Activated naive CD8-positive, alpha-beta T cell treated with anti-CD3 and anti-CD28 coated beads, Interleukin-2, amount 50 U/mL, for 16 hours (primary cell): ENCODE data around the gene RPL18.
A peak's percentile ranks its signal among the peaks of the same experiment; 100 is the strongest.
"Not testable (repeated sequence)": the region's sequence is repeated elsewhere in the genome, so short reads cannot be mapped to it uniquely, and the experiment has no call there.

ENCODE experiments used
- DNase-seq: peaks from one replicate; pipeline ENCODE4 v3.0.0-alpha.2; 2020; ENCODE audit warnings: low read depth, low spot score

Gene RPL18

DNA sequence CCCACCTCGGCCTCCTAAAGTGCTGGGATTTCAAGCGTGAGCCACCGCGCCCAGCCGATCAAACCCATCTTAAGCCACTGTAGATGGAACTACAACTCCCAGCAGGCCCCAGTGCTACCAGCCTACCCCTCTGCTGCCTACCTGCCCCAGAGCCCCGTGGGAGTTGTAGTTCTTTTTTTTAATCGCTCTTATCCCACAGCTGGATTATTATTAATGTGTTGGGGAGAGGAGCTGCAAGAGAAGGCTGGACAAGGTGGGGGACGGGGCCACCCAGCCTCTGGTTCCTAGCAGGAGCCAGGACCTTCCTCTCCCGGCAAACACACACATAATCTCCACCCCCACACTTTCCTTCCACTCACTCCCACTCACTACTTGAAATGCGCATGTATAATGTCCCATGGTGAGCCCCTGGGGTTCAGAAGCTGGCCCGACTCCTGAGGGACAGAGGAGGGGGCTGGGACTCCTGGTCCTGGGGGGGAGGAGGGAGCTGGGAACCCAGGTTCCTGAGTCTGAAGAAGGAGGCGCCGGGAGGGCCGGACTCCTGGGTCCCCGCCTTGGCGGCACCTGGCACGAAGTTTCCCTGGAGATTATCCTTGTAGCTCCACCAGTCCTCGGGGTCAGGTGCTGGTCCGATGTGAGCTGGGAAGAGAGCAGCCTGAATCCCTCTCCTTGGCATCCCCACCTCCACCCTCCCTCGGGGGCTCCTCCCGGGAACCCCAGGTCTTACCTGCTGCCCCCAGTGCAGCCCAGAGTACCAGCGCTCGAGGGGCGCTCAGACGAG, 26.1 kb upstream of the RPL18 start:
- DNase-seq, result peak; percentile 39

DNA sequence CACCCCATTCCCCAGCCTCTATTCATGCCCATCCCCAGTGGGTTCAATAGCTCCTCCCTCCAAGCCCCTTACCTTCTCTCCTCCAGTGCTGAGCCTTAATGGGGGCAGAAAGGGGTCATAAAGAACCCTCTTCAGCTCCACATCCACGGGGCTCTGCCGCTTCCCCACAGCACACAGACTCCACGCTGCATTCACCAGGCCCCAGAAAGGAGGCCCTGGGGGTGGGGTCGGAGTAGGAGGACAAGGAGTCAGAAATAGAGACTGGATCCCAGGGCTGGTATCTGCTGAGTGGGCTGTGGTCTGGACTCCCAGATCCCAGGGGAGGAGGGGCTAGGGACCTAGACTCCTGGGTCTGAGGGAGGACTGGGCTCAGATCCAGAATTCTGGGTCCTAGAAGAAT, 25.4 kb upstream of the RPL18 start:
- DNase-seq, result no peak

DNA sequence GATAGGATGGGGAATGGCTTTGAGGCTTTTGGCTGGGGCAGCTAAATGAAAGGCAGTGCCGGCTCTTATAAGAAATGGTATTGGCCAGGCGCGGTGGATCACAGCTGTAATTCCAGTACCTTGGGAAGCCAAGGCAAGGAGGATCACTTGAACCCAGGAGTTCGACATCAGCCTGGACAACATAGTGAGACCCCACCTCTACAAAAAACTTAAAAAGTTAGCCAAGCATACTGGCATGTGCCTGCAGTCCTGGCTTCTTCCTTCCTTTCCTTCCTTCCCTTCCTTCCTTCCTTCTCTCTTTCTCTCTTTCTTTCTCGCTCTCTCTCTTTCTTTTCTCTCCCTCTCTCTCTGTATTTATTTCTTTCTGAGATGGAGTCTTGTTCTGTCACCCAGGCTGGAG, 23.9 kb upstream of the RPL18 start:
- DNase-seq, result no peak

DNA sequence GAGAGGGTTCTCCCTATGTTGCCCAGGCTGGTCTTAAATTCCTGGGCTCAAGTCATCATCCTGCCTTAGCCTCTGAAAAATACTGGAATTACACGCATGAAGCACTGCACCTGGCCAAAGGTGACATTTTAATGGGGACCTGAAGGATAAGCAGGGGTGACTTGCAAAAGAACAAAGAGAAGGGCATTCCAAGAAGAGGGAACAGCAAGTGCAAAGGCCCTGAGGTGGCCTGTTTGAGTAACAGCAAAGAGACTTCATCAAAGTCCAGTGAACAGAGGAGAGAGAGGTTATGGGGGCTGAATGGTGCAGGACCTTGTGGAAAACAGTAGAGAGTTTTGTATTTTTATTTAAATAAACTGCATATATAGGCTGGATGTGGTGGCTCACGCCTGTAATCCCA, 22.9 kb upstream of the RPL18 start:
- DNase-seq, result no peak

DNA sequence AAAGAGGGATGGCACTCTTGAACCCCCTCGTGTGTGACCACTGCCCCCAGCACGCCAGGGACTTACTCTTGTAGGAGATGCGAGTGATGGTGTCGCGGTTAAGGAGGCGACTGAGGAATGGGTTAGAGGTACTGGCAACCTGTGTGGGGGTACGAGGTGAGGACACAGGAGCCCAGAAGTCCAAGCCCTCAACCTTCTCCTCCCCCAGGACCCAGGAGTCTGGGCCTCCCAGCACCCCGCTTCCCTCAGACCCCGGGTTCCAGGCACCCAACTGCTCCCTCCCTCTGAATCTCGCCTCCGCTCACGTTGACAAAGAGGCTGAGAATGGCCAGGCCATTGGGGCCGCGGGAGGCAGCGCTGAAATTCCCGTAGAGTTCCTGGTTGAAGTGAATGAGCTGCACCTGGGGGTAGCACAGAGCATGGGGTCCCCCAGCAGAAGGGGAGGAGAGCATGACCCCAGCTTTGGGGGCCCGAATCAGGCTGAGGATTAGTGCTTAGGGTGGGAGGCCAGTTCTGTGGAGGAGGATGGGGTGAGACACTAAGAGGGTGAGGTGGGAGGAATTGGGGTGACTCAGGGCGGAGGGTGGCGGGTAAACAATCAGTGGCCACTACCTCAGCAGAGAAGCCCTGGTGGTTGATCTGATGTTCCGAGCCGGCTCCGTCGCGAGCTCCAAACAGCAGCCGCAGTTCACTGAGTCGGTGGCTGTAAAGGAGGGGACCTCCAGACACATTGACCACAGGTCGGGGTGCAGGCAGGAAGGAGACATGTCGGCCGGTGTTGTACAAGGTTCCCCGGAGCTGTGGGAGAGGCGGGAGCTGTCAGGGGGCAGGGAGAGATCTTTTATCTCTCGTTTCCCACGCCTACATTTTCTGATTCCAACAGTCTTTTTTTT, 20.8 kb upstream of the RPL18 start:
- no peak for DNase-seq

DNA sequence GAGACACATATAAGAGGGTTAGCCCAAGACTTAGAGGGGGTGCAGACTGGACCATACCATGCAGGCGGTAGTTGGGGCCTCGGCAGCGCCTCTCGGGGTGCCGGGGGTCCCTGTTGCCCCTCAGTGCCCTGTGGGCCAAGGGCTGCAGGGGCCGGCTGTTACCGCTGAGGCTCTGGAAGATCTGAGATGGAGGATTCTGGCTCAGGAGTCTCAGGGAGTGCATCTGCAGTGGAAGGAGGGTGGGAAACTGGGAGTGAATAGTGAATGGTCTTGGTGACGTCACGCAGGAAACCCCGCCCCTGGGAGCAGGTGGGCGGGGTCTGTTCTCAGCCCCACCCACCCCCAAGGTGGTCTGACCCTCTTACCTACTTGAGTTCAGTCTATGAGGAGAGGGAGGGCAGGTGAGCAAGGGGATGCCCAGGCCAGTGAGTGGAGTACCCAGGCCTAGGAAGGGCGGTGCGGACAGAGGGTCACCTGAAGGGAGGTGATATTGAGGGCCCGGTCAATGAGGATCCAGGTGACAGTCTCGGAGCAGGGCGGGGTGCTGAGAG, 19.9 kb upstream of the RPL18 start:
- DNase-seq, result no peak

DNA sequence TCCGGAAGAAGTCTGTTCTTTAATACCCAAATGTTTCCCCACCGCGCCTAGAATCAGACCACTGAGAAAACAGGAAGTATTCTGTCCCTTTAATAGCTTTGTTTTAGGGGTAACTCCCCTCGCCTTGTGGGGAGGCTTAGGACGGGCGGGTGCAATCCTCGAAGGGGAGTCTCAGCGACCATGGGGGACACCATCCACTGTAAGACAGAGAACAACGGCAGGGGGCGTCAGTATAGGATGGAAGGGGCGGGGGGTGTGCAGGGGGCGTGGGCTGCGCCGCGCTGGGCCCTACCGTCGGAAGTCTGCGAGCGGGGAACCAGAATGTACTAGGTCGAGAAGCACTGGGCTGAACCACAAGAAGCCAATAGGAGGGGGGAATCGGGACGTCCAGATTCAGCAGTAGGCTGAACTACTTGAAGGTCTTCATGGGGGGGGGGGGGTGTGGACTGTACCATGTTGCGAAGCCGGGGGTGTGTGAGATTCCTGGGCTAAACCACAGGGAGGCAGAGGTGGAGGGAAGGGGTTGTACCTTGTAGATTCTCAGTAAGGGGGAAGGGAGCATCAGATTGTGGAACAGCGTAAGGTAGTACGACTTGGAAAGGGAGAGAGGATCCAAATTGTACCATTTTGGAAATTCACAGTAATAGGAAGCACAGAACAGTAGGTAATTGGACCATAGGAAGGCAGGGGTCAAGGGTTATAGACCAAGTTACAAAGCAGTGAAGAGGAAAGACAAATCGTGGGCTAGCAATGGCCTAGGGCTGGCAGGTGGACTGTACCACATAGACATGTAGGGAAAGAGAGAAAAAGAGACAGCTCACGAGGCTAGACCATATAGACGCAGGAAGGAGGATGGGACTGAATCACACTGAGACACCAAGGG, 19.2 kb upstream of the RPL18 start:
- DNase-seq, result peak; percentile 58

DNA sequence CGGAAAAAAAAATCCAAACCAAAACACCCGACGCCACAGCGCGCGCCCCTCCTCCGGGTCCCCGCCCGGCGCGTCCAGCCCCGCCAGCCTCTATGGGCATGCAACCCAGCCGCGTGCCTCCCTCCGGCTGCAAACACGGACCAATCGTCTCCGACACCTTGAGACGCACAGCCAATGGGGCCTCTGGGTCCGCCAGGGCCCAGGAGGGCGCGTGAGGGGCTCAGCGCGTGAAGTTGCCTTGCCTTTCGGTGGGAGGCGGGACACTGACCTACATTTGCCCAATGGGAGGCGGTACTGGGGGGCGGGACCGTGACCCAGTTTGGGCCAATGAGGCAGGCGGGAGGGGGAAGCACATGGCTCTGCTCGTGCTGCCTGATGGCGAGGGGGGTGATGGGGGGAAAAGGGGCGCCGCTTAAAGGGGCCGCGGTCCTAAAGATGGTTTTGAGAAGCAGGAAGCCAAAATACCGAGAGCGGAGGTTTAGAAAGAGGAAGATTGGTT, 18.5 kb upstream of the RPL18 start:
- peak; percentile 100 for DNase-seq

DNA sequence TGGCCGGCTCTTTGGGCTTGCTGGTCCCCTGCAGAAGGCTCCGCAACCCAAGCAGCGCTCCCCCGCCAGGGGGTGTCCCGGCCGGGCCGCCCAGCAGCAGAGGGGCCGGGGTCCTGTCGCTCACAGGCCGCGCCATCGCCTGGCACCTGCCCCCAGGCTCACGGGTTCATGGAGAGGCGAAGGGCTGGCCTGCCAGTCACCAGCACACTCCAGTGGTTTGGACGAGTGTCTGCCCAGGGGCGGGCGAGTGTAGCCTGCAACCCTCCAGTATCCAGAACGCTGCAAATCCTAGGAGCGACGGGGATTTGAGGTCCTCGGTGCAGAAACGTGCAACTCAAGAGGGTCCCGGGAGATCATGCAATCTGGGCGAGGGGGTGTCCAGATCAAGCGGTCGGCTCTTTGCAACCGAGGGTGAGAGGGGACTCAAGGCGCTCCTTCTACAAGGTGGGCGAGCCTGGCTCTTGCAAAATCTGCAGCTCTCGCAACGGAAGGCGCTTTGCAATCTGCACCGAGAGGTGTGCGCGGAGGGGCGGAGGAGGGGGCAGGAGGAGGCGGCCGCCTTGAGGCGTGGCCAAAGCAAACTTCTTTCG, 18.0 kb upstream of the RPL18 start, which contains the start of gene DBP:
Gene DBP (minus strand): TSS at position 521 of the 590 bp plus-strand sequence. CDS start 385 bp downstream, at position 136.
- no peak for DNase-seq

DNA sequence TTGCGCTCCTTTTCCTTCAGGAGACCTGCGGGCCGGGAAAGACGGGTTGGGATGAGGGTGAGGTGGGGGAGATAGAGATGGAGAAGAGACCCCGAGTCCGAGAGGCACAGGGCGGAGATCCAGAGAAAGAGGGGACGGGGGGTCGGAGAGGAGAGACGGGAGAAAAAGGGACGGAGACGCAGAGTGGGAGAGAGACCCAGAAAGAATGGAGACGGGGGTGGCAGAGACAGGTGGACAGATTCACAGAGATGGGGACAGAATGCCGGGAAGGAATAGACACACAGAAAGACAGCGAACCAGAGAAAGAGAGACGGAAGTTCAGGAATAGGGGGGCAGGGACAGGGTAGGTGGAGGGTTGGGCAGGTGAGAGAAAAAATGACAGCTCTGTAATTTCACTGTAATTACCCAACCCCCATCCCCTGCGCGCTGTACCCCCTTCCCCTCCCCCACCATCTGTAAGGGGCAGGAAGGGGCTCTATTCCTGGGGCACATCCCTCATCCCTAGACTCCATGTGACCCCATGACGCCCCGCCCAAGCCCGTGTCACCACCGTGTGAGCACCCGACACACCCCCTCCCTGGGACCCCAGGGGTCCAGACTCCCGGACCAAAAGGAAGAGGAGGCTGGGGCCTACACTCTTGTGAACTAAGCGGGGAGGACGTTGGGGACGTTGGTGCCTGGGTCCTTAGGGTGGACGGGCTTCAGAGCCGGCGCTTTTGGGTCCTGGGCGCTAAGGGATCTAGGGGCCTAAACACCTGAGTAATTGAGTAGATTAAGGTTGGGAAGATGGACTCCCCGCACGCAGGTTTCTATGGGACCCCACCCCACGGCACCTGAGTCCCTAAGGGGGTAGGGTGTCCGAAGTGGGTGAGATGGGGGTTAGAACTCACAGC, 17.2 kb upstream of the RPL18 start:
- no peak for DNase-seq

DNA sequence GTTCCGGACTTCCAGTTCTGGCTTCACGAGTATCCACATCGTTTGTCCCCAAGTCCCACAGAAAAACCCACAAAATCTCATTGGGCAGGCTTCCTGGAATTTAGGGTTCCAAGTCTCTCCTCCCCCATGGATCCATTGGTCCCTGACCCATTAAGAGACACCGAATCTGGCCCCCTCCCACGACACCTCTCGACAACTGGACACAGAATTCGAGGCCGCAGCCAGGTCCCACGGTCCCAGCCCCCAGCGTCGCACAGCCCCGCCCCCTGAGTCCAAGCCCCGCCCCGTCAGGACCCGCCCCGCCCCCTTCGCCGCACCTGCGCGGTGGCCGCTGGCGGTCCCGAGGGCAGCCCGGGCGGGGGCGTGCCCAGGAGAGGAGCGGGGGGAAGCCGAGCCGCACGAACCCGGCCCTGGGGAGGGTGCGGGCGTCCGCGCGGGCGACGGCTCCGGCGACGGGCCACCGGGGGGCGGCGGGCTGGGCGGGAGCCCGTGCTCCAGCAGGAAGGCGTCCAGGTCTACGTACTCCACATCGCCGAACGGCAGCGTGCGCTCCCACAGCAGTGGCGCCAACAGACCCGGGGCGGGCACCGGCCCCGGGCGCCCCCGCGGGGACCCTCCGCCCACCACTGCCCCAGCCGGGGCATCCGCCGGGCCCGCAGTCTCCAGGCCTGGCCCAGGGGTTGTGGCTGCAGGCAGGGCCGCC, 16.4 kb upstream of the RPL18 start:
- DNase-seq, result no peak

DNA sequence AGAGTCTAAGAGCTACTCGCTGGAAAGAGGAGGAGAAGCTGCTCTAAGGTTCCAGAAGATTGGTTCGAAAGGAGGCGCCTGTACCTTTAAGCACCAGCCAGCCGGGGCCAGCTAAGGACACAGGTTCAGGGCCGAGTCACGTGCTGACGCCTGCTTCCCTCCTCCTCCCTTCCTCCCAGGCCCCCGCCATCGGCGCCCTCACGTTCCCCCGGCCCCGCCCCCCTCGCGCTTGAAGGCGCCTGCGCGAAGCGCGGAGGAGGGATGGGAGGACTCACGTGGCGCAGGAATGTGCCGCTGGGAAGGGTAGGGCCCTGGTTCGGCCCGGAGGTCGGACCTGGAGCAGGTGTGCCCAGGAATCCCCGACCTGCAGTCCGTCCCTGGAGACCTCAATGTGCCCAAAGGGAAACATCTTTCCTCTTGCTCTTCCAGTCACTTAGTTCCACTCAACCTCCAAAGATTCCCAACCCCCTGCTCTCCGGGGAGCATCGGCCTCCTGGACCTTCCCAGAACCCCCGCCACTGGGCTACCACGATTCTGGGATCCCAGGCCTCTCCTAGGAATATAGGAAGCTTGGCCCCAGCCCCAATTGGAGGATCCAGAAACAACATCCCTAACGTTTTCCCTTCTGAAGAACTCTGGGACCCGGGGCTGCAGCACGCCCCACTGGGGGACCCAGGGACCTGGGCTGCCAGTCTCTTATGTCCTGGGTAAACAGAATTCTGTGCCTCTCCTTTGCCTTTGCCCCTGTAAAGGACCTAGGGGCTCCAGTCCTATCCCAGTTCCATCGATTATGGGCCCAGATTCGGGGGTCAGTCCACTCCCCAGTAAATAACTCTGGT, 15.7 kb upstream of the RPL18 start:
- peak; percentile 86 for DNase-seq

DNA sequence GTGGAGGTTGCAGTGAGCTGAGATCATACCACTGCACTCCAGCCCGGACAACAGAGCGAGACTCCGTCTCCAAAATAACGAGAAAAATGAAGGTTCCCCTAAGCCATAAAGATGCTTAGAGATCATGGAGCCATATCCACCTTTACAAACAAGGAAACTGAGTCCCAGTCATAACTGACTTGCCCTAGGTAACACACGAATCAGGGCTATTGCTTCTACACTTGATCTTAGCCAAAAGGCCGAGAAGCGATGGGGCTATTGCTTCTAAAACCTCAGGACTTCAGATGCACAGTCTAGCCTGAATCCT, 15.0 kb upstream of the RPL18 start:
- DNase-seq, result no peak

DNA sequence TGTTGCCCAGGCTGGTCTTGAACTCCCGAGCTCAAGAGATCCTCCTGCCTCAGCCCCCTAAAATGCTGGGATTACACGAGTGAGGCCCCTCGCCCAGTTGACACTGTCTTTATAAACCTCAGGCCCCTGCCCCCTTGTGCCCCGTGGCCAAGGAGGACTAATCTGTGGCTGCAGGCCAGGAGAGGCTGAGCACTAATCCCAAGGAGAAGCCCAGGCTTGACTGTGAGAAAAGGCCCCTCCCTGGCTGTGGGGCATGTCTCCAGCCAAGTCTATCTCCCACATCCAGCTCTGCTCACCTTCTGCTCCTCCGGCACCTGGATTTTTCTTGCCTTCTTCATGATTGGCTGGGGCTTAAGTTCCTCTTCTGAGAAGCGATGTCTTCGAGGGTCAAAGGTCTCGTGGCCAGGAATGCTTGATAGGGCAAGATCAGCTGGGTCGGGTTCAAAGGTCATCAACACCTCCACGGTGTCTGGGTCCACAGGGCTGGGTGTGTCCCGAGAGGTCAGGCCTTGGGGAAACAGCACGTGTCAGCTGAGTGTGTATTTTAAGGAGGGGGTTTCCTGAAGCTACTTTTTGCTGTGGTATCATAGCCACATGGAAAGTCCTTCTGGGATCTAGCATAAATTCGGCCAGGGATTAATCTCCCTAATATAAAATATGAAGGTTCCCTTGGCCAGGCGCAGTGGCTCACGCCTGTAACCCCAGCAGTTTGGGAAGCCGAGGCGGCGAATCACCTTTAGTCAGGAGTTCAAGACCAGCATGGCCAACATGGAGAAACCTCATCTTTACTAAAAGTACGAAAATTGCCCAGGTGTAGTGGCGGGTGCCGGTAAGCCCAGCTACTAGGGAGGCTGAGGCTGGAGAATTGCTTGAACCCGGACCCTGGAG, 14.4 kb upstream of the RPL18 start:
- no peak for DNase-seq

DNA sequence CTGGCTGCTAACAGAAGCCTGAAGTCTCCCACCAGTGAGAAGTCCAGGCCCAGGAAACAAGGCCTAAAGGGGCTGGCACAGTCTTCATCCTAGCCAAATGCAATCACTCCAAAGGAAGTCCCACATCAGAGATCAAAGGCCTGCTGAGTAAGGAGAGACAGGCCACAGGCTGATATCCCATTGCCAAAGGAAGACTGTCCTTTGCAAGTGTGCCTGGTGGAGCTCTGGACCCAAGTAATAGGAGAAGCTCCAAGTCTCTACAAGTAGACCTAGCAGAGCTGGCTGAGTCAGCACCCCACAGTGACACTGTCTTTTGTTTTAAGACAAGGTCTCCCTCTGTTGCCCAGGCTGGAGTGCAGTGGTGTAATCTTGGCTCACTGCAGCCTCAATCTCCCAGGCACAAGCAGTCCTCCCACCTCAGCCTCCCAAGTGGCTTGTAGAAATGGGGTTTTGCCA, 13.7 kb upstream of the RPL18 start:
- DNase-seq, result no peak

DNA sequence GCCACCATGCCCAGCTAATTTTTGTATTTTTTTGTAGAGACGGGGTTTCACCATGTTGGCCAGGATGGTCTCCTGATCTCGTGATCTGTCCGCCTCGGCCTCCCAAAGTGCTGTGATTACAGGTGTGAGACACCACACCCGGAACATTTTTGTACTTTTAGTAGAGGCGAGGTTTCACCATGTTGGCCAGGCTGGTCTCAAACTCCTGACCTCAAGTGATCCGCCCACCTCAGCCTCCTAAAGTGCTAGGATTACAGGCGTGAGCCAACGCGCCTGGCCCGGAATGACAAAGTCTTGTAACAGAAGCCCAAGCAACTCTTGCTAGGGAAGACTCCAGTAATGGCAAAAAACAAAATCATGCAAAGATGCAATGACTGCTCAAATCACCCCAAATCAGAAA, 13.3 kb upstream of the RPL18 start:
- not testable (repeated sequence) for DNase-seq

DNA sequence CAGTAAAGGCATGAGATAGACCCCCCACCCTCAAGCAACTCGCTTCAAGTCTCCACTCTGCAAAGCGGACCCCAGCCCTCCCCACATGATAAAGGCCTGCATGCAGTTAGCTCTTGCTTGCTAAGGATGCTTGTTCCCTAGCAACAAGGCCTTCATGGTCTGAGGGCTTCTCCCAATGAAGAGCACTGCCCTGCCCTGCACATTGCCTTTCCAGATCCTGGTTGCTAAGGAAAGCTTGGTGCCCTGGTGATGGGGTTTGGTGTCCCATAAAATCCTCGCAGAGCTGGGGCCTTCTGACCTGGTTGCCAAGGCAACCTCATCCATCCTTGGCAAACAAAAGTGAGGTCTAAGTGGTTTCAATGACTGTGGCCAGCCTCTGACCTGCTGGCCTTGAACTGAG, 12.2 kb upstream of the RPL18 start:
- DNase-seq, result no peak
